IMR-90 (cell line): ENCODE measurements around the gene IGSF3.
"Not testable (repeated sequence)": the region's sequence is repeated elsewhere in the genome, so short reads cannot be mapped to it uniquely, and the experiment has no call there.

ENCODE experiments used
- CHD1 ChIP-seq: IDR thresholded peaks from 2 replicates; pipeline ENCODE4 v1.6.1; 2012; ENCODE audit warnings: low read depth, low read length, improper control_type of control experiment
- FOS ChIP-seq: fragments of 150-350 bp; IDR thresholded peaks from 2 replicates; pipeline ENCODE4 v1.6.1; 2016; ENCODE audit warnings: low read depth, low read length
- MXI1 ChIP-seq: IDR thresholded peaks from 2 replicates; pipeline ENCODE4 v1.6.1; 2012; ENCODE audit warnings: low read depth, mild to moderate bottlenecking, low read length, moderate library complexity, borderline replicate concordance
- POLR2A ChIP-seq: IDR thresholded peaks from 2 replicates; pipeline ENCODE4 v1.6.1; 2012; ENCODE audit warnings: mild to moderate bottlenecking, low read depth, low read length
- RAD21 ChIP-seq: IDR thresholded peaks from 2 replicates; pipeline ENCODE4 v1.6.1; 2012; ENCODE audit warnings: low read length, improper control_type of control experiment
- RFX5 ChIP-seq: IDR thresholded peaks from 2 replicates; pipeline ENCODE4 v1.8.0; 2012; ENCODE audit warnings: low read depth, mild to moderate bottlenecking, low read length, moderate library complexity
- SMC3 ChIP-seq: fragments of 150-350 bp; IDR thresholded peaks from 2 replicates; pipeline ENCODE4 v1.6.1; 2016; ENCODE audit warnings: low read depth, mild to moderate bottlenecking, antibody characterized with exemption, low read length, moderate library complexity
- TF ChIP-seq, protein P1 (sequence below): conservative IDR thresholded peaks from 2 replicates; pipeline ENCODE4 v1.5.1; 2012; ENCODE audit warnings: mild to moderate bottlenecking, low read depth, low read length, improper control_type of control experiment

DNA sequence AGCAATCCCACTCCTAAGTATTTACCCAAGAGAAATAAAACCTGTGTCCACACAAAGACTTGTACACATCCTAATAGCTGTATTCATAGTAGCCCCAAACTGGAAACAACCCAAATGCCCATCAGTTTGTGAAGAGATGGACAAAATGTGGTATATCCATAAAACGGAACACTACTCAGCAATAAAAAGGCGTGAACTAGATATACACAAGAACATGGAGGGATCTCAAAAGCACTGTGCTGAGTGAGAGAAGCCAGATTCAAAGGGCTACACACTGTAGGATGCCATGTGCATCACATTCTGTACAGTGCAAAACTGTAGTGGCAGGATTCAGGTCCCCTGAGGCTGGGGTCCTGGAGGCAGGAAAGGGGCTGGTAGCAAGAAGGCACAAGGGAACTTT, 22.5 kb downstream of the IGSF3 start:
- not testable (repeated sequence) for TF ChIP-seq POLR2A, SMC3, FOS, MXI1, RFX5, RAD21, CHD1
- TF ChIP-seq, protein P1, sequence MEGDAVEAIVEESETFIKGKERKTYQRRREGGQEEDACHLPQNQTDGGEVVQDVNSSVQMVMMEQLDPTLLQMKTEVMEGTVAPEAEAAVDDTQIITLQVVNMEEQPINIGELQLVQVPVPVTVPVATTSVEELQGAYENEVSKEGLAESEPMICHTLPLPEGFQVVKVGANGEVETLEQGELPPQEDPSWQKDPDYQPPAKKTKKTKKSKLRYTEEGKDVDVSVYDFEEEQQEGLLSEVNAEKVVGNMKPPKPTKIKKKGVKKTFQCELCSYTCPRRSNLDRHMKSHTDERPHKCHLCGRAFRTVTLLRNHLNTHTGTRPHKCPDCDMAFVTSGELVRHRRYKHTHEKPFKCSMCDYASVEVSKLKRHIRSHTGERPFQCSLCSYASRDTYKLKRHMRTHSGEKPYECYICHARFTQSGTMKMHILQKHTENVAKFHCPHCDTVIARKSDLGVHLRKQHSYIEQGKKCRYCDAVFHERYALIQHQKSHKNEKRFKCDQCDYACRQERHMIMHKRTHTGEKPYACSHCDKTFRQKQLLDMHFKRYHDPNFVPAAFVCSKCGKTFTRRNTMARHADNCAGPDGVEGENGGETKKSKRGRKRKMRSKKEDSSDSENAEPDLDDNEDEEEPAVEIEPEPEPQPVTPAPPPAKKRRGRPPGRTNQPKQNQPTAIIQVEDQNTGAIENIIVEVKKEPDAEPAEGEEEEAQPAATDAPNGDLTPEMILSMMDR: not testable (repeated sequence)
